ENCODE measurements around the gene TMEM260.
"Not testable (repeated sequence)": the region's sequence is repeated elsewhere in the genome, so short reads cannot be mapped to it uniquely, and the experiment has no call there.

Gene TMEM260

DNA sequence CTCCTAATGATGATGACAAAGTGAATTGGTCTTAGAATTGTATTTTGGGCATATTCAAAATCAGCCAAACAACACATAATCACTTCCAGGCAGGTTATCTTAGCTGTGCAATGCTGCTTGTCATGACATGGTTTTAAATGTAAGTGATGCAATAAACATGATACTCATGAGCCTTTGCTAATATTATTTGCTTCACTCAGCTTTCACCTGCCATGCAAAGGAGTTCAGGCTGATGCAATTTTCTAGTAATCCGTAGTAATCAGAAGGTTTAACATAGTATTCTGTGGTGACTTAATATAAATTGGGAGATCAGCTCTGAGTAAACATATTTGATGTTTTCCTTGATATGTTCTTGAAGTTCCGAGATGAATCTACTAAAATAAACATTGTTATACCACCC is 29.1 kb downstream of the TMEM260 start:
- no peak for DNase-seq
- Mint-ChIP-seq H3K4me1 (no peaks in the 10 kb centered on the region), H3K36me3 (ENCODE audit: low read depth) (peaks cover 45% of the 10 kb centered on the region)

GRCh38 chr14:56611663-56612062 is 32.1 kb downstream of the TMEM260 start:
- peaks cover 44% of the 10 kb centered on the region for H3K36me3 Mint-ChIP-seq (ENCODE audit: low read depth)
- H3K4me3 Mint-ChIP-seq; DNase-seq; H3K9me3 Mint-ChIP-seq; H3K27me3 Mint-ChIP-seq (ENCODE audit: low read depth, poor library complexity); H3K27ac Mint-ChIP-seq; H3K4me1 Mint-ChIP-seq: not testable (repeated sequence)

More for the DNA sequence above, 29.1 kb downstream of the TMEM260 start:
- H3K27me3 Mint-ChIP-seq (ENCODE audit: low read depth, poor library complexity): no peaks in the 10 kb centered on the region
- no peaks in the 10 kb centered on the region for H3K9me3 Mint-ChIP-seq
- TF ChIP-seq, protein P1, sequence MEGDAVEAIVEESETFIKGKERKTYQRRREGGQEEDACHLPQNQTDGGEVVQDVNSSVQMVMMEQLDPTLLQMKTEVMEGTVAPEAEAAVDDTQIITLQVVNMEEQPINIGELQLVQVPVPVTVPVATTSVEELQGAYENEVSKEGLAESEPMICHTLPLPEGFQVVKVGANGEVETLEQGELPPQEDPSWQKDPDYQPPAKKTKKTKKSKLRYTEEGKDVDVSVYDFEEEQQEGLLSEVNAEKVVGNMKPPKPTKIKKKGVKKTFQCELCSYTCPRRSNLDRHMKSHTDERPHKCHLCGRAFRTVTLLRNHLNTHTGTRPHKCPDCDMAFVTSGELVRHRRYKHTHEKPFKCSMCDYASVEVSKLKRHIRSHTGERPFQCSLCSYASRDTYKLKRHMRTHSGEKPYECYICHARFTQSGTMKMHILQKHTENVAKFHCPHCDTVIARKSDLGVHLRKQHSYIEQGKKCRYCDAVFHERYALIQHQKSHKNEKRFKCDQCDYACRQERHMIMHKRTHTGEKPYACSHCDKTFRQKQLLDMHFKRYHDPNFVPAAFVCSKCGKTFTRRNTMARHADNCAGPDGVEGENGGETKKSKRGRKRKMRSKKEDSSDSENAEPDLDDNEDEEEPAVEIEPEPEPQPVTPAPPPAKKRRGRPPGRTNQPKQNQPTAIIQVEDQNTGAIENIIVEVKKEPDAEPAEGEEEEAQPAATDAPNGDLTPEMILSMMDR (IDR thresholded peaks at IDR 0.05): no peak
- no peak overlapping the region for H3K4me3 Mint-ChIP-seq
- no peak overlapping the region for H3K27ac Mint-ChIP-seq

DNA sequence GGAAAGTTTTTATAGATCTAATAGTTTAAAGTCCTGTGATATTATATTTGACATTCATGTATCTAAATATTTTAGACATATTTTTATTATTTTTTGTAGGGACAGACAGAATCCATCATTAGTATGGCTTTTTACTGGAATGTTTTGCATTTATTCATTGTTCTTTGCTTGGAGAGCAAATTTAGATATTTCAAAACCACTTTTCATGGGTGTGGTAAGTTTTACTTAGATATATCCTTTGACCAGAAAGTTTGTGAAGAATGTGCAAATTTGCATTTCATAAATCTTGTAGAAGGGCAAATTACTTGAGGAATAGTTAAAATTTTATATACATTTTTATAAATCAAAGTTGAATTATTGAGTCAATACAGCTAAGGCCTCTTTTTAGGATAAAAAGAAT is 37.5 kb downstream of the TMEM260 start:
- no peak overlapping the region for H3K27ac Mint-ChIP-seq
- H3K9me3 Mint-ChIP-seq: no peaks in the 10 kb centered on the region
- no peak for DNase-seq
- TF ChIP-seq, protein P1 (IDR thresholded peaks at IDR 0.05): no peak
- no peaks in the 10 kb centered on the region for H3K27me3 Mint-ChIP-seq (ENCODE audit: low read depth, poor library complexity)
- H3K4me1 Mint-ChIP-seq: no peaks in the 10 kb centered on the region
- no peak overlapping the region for H3K4me3 Mint-ChIP-seq
- H3K36me3 Mint-ChIP-seq (ENCODE audit: low read depth): peaks cover 51% of the 10 kb centered on the region

DNA sequence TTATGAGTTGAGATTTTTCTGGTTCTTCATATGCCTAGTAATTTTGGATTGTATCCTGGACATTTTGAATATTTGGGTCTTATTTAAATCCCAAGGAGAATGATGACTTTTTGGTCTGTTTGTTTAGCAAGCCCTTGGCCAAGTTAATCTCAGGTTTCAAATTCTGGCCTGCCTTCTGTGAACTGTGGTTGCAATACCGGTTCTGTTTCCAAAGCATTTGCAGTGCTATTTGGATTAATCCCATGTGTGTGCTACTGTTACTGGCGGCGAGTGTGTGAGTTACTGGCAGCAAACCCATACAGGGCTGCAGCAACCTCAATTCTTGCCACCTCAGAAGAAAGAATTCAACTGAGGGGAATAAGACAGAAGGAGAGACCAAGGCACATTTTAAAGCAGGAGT is 51.1 kb downstream of the TMEM260 start:
- no peak for DNase-seq
- H3K27me3 Mint-ChIP-seq (ENCODE audit: low read depth, poor library complexity): peaks cover 4% of the 10 kb centered on the region
- TF ChIP-seq, protein P1 (IDR thresholded peaks at IDR 0.05): no peak
- H3K27ac Mint-ChIP-seq: no peak overlapping the region
- H3K36me3 Mint-ChIP-seq (ENCODE audit: low read depth): peaks cover 96% of the 10 kb centered on the region
- peaks cover 41% of the 10 kb centered on the region for H3K9me3 Mint-ChIP-seq
- no peaks in the 10 kb centered on the region for H3K4me1 Mint-ChIP-seq
- H3K4me3 Mint-ChIP-seq: no peak overlapping the region

DNA sequence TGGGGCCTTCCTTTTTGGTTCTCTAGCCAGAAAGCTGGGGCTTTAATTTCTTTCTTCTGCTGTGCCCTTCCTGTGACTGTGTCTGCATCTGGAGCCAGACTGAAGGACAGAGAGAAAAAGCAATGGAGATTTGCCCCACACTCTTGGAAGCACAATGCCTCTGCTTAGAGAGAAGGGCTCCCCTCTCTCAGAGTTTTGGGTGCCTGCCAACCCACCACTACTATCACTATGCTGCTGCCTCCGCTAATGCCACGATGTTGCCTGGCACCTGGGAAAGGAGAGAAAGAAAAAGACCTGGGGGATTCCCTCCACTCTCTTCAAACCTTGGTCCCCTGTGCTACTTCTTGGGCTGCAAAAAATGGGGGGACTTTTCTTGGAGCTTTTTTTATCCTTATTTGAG is 52.6 kb downstream of the TMEM260 start:
- Mint-ChIP-seq H3K4me1 (no peaks in the 10 kb centered on the region), H3K36me3 (ENCODE audit: low read depth) (peaks cover 97% of the 10 kb centered on the region), H3K27me3 (ENCODE audit: low read depth, poor library complexity) (peaks cover 4% of the 10 kb centered on the region), H3K27ac (no peak overlapping the region), H3K4me3 (no peak overlapping the region), H3K9me3 (peaks cover 41% of the 10 kb centered on the region)
- TF ChIP-seq, protein P1 (IDR thresholded peaks at IDR 0.05): no peak
- DNase-seq: no peak

DNA sequence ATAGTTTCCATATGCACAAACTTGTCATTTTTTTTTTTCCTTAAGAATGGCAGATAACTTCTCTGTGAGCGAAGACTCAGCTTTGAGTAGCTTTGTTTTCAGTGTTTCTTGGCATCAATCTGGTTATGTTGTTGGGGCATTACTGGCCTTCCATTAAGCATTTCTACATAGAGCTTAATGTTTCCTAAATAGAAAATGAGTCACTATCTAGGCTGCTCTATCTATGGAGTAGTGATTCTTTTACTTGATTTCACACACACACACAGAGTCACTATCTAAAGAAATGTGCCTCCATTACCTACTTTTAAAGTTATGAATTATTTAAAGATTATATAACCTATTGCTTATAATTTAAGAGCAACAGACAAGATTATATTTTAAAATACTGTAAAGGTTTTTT is 53.9 kb downstream of the TMEM260 start:
- Mint-ChIP-seq H3K36me3 (ENCODE audit: low read depth) (peaks cover 100% of the 10 kb centered on the region), H3K4me3 (no peak overlapping the region), H3K27ac (no peak overlapping the region), H3K4me1 (no peaks in the 10 kb centered on the region), H3K9me3 (peaks cover 42% of the 10 kb centered on the region), H3K27me3 (ENCODE audit: low read depth, poor library complexity) (peaks cover 4% of the 10 kb centered on the region)
- TF ChIP-seq, protein P1 (IDR thresholded peaks at IDR 0.05): no peak
- no peak for DNase-seq
